Memory B cell (primary cell): ENCODE measurements around the gene FAHD1.

Source experiments
- ATAC-seq: fragments of 150-1000 bp; cut with Tn5 transposase; 2 replicates; pipeline ENCODE4 v1.10.0; 2021; ENCODE audit warnings: low read depth, mild to moderate bottlenecking, moderate library complexity
- DNase-seq, 2 donors: peaks; one replicate each; pipeline ENCODE4 v3.0.0; 2022; ENCODE audit warnings: low spot score in 2 of 2
- H3K27ac Mint-ChIP-seq: one replicate; pipeline ENCODE4 v1.8.0; 2022; ENCODE audit warnings: mild to moderate bottlenecking, moderate library complexity, mixed read lengths
- H3K27me3 Mint-ChIP-seq: one replicate; pipeline ENCODE4 v1.8.0; 2022; ENCODE audit warnings: mixed read lengths
- H3K36me3 Mint-ChIP-seq: one replicate; pipeline ENCODE4 v1.8.0; 2022; ENCODE audit warnings: mild to moderate bottlenecking, mixed read lengths
- H3K4me1 Mint-ChIP-seq: one replicate; pipeline ENCODE4 v1.8.0; 2022; ENCODE audit warnings: mixed read lengths
- H3K4me3 Mint-ChIP-seq: one replicate; pipeline ENCODE4 v1.8.0; 2022; ENCODE audit warnings: mild to moderate bottlenecking, moderate library complexity, mixed read lengths
- H3K9me3 Mint-ChIP-seq: one replicate; pipeline ENCODE4 v1.8.0; 2022; ENCODE audit warnings: mixed read lengths

Gene FAHD1

DNA sequence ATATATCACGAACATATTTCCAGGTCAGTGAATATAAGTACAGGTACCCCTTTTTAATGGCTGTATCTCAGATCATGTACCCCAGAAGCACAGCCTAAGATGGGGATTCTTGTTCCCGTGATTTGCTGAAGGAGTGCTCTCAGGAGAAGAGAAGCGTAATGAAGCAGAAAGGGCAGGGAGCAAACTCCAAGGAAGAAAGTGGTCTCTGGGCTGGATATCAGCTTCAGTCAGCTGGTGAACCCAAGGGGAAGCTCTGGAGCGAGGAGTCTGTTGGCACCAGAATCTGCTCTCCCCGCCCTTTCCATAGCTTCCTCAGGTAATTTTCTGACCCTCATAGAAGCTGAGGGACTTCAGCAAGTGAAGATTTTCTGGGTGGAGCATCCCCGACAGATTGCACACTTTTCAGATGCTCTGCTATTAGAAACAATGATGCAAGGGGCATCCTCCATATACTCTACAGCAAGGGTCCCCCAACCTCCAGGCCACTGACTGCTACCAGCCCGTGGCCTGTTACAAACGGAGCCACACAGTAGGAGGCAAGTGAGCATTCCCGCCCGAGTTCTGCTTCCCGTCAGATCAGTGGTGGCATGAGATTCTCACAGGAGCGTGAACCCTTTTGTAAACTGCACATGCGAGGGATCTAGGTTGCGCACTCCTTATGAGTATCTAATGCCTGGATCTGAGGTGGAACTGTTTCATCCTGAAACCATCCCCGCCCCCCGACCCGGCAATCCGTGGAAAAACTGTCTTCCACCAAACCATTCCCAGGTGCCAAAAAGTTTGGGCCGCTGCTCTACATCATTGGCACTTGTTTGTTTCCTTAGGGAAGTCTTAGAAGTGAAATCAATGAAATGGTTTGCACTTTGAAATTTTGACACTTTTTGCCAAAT lies 4.4 kb downstream of the FAHD1 start:
- Mint-ChIP-seq H3K27ac (no peak overlapping the region), H3K9me3 (no peaks in the 10 kb centered on the region), H3K4me1 (peaks cover 18% of the 10 kb centered on the region), H3K27me3 (no peaks in the 10 kb centered on the region), H3K4me3 (no peak overlapping the region), H3K36me3 (no peaks in the 10 kb centered on the region)
- ATAC-seq, result no peak
- DNase-seq, result no peak

DNA sequence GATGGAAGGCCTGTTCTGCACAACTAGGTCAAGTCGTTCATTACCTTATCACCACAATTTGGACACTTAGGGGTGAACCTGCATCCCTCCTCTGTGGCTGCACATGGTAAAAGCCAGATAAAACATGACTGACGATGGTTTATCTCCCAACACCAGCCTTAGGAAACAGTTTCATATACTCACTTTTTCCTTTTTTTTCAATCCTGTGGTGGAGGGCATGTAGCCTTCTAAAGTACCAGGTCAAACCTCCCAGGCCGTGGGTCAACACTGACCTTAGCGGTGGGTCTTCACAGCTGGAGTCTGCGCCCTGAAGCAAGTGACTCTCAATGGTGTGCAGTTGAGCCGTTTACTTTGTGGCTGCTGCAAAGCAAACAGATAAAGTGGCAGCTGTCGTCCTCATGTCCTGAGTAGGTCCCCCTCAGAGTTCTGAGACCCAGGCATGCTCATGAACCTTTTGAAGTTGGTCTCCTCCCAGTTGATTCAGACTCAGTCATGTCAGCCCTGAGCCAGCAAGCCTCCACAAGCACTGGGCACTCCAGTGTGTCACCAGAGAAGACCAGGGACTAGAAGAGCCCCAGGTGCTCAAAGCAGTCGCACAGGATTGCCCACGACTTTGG lies 5.9 kb downstream of the FAHD1 start:
- peaks cover 11% of the 10 kb centered on the region for H3K4me1 Mint-ChIP-seq
- H3K27ac Mint-ChIP-seq, result no peak overlapping the region
- DNase-seq, result no peak
- no peaks in the 10 kb centered on the region for H3K9me3 Mint-ChIP-seq
- H3K36me3 Mint-ChIP-seq, result no peaks in the 10 kb centered on the region
- no peak for ATAC-seq
- no peak overlapping the region for H3K4me3 Mint-ChIP-seq
- no peaks in the 10 kb centered on the region for H3K27me3 Mint-ChIP-seq

DNA sequence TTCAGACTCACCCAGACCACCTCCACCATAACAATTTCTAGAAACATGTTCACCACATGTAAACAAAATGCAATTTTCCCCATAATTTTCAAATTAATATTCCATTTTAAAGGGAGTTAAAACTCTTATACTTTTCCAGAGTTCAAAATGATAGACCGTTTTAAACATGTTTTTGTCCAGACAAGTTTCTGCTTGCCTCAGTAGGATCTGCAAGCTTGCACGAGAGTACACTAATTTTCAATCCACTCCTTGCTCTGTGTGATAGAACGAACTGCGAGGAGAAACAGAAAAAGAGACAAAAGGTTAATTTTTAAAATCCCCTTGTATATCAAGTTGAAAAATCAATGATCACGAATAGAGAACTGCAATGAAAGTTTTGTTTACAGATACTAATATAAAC lies 7.1 kb downstream of the FAHD1 start:
- no peaks in the 10 kb centered on the region for H3K9me3 Mint-ChIP-seq
- H3K36me3 Mint-ChIP-seq, result no peaks in the 10 kb centered on the region
- no peak for ATAC-seq
- no peak overlapping the region for H3K4me3 Mint-ChIP-seq
- H3K27me3 Mint-ChIP-seq, result no peaks in the 10 kb centered on the region
- H3K27ac Mint-ChIP-seq, result no peak overlapping the region
- peaks cover 8% of the 10 kb centered on the region for H3K4me1 Mint-ChIP-seq
- DNase-seq, result no peak

DNA sequence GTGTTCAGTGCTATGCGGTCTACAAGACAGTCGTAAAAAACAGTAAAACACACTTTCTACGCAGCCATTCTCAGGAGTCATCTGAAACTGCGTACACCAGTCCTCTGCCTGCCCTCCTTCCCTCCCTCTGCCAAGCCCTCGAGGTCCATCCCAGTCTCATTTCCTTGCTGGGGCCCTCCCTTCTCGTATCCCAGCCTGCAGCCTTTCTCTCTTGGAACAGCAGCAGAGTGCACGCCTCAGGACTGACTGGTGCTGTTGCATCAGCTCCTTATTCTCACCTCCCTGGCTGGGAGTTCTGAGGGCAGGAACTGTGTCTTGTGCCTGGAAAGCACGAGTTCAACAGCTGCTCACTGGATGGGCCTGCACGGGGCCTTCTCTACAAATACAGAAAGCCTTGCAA lies 12.5 kb downstream of the FAHD1 start:
- ATAC-seq, result no peak
- Mint-ChIP-seq H3K36me3 (no peaks in the 10 kb centered on the region), H3K4me3 (no peak overlapping the region), H3K9me3 (no peaks in the 10 kb centered on the region), H3K4me1 (no peaks in the 10 kb centered on the region), H3K27me3 (no peaks in the 10 kb centered on the region), H3K27ac (no peak overlapping the region)
- no peak for DNase-seq

DNA sequence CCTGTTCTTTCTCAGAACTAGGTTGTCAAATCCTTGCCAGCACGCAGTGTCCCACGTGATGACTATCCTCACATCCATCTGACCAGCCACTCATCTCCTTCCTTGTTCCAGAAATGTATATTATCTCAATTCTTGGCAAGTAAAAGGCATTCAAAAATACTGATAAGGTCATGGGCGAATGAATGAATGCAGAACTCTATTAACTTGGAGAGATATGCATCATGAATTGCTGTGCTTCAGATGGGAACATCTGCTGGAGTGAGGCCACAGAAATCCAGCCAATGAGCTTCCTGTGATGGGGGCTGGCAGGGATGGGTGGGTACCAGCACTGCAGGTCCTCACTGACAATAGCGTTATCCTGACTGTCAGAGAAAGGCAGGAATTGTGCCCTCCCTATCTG lies 19.0 kb downstream of the FAHD1 start:
- H3K27me3 Mint-ChIP-seq, result peaks cover 4% of the 10 kb centered on the region
- H3K4me3 Mint-ChIP-seq, result no peak overlapping the region
- no peak overlapping the region for H3K27ac Mint-ChIP-seq
- no peaks in the 10 kb centered on the region for H3K9me3 Mint-ChIP-seq
- H3K4me1 Mint-ChIP-seq, result no peaks in the 10 kb centered on the region
- H3K36me3 Mint-ChIP-seq, result no peaks in the 10 kb centered on the region
- ATAC-seq (no peak), DNase-seq (no peak)

DNA sequence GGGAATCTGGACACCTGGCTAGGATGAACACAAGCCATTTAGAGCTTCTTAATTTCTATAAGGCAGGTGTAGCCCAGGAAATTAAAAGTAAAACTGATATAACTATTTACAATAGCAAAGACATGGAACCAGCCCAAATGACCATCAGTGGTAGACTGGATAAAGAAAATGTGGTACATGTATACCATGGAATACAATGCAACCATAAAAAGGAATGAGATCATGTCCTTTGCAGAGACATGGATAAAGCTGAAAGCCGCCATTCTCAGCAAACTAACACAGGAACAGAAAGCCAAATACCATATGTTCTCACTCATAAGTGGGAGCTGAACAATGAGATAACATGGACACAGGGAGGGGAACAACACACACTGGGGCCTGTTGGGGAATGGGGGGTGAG lies 19.4 kb downstream of the FAHD1 start:
- Mint-ChIP-seq H3K9me3 (no peaks in the 10 kb centered on the region), H3K4me3 (no peak overlapping the region), H3K36me3 (no peaks in the 10 kb centered on the region), H3K4me1 (no peaks in the 10 kb centered on the region), H3K27me3 (peaks cover 8% of the 10 kb centered on the region), H3K27ac (no peak overlapping the region)
- DNase-seq (no peak), ATAC-seq (no peak)

DNA sequence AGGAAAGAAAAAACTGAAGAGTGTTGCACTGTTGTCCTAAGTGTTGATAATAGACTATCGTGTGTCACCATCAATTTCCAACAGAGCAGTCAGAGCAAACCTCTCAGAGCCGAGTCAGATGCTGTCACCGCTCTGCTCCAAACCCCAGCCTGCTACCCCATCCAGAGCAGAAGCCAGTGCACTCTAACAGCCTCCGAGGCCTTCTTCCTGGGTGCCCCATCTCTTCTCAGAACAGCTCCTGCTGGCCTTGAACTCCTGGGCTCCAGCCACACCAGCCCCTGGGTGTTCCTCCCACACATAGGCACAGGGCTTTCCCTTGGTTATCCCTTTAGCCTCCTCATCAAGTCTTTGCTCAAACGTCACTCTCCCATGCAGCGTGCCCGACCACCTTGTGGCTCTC lies 24.0 kb downstream of the FAHD1 start:
- Mint-ChIP-seq H3K27ac (no peak overlapping the region), H3K27me3 (peaks cover 10% of the 10 kb centered on the region), H3K9me3 (no peaks in the 10 kb centered on the region), H3K36me3 (no peaks in the 10 kb centered on the region), H3K4me1 (no peaks in the 10 kb centered on the region), H3K4me3 (no peak overlapping the region)
- ATAC-seq, result no peak
- DNase-seq, result no peak

DNA sequence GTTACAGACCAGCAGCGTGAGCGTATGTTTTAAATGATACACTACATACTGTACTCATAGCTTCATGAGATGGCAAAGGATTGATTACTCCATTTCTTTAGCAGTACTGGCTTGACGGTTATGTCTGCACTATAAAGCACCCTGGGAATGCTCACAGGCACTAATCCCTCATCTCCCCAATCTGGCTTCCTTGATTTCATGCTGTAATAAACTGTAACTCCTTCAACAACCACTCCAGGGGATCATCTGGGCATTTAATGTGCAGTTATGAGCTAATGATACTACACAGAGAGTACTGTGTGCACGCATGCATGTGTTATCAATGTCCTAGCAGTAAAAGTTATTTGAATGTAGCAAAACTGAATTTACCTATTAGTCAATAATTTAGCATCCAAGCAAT lies 24.8 kb downstream of the FAHD1 start:
- H3K9me3 Mint-ChIP-seq, result no peaks in the 10 kb centered on the region
- H3K36me3 Mint-ChIP-seq, result no peaks in the 10 kb centered on the region
- no peak for ATAC-seq
- DNase-seq, result no peak
- no peak overlapping the region for H3K4me3 Mint-ChIP-seq
- no peak overlapping the region for H3K27ac Mint-ChIP-seq
- peaks cover 10% of the 10 kb centered on the region for H3K27me3 Mint-ChIP-seq
- no peaks in the 10 kb centered on the region for H3K4me1 Mint-ChIP-seq

DNA sequence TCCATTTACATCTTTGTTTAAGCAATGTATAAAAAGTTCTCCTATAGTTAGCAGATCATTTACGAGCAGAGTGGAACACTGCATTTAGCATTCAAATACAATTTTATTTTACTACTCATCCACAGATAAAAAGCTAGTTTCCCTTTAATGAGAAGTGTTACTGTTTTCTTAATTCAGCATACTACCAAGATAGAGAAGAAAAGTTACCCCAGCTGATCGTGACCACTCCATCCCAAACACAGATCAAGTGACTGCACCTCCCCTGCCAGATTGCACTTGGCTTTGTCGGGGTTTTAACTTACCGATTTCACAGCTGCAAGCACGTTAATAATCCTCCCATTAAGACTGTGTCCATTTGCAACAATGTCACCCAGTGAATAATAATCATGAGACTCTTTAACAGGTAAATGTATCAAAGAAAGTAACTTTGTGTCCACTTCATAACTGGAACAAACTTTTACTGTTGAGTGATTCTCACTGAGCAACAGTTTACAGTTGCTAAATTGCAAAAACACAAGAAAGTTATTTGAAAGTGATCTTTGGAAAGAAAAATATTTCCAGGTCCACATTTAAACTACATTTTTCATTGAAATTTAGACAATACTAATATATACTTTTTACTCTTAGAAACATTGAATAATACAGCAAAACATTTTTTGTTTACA lies 30.6 kb downstream of the FAHD1 start:
- Mint-ChIP-seq H3K9me3 (no peaks in the 10 kb centered on the region), H3K27me3 (peaks cover 29% of the 10 kb centered on the region), H3K4me1 (no peaks in the 10 kb centered on the region), H3K4me3 (no peak overlapping the region), H3K36me3 (no peaks in the 10 kb centered on the region), H3K27ac (no peak overlapping the region)
- ATAC-seq (no peak), DNase-seq (no peak)

DNA sequence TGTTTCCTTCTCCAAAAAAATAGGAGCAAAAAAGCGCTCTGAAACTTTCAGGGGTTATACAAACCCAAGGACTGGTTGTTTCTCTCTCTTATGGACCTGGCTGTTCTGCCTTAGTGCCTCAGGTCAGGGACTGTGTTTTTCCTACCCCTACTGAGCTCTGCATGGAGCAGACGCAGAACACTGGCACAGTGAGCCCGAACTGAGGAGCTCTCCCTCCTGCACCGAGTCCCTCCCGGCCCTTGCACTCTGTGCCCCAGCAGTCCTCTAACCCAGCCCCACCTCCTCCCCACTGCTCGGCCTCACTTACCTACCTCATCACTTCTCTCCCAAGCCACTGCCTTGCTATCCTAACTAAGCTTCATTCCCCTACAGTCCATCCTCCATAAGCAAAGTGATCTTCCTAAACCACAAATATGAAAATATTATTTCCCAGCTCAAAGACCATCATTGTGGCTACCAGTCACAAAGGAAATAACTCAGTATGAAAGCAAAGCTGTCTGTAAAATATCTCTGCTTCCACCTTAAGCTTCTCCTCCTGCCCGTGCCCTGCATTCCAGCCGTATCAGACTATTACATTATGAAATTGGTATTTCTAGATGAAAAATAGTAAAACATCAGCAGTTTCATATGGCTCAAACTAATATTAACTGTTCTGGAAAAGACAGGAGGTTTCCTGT lies 31.3 kb downstream of the FAHD1 start:
- H3K4me3 Mint-ChIP-seq, result no peak overlapping the region
- H3K4me1 Mint-ChIP-seq, result no peaks in the 10 kb centered on the region
- H3K27ac Mint-ChIP-seq, result no peak overlapping the region
- ATAC-seq (no peak), DNase-seq (no peak)
- H3K9me3 Mint-ChIP-seq, result no peaks in the 10 kb centered on the region
- H3K27me3 Mint-ChIP-seq, result peaks cover 27% of the 10 kb centered on the region
- no peaks in the 10 kb centered on the region for H3K36me3 Mint-ChIP-seq

DNA sequence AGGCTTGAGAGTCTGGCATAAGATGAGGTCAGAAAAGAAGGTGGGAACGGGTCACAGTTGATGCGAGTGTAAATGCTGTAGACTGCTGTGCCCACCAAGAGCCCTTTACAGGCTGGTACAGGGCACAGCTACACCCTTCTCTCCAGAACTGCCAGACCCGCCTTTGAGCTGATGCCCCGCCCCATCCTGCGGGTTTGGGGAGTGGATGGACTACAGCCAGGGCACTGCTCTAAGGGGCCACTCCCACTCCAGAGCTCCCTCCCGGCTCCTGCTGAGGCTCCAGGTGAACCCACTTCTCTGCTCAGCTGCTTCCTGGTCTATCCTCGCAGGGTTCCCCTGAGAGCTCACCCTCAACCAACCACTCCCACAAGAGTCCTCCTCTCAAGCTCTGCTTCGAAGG lies 32.6 kb downstream of the FAHD1 start:
- Mint-ChIP-seq H3K27ac (no peak overlapping the region), H3K9me3 (no peaks in the 10 kb centered on the region), H3K4me1 (no peaks in the 10 kb centered on the region), H3K36me3 (no peaks in the 10 kb centered on the region), H3K27me3 (peaks cover 25% of the 10 kb centered on the region), H3K4me3 (no peak overlapping the region)
- DNase-seq (no peak), ATAC-seq (no peak)

DNA sequence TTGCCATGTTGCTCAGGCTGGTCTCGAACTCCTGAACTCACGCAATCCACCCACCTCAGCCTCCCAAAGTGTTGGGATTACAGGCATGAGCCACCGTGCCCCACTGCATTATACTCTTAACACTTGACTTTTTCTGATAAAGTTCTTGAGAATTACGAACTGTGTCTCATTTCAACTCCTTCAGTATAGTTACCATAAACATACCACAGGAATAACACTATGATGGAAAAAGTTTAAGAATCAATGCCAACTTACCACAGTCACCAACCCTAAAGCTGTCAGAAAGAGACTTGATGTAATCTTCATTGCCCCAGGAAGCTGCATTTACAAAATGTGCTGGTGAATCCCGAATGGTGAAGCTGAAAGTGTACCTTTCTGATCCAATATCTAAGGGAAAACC lies 34.7 kb downstream of the FAHD1 start:
- Mint-ChIP-seq H3K27me3 (peaks cover 25% of the 10 kb centered on the region), H3K4me1 (no peaks in the 10 kb centered on the region), H3K36me3 (no peaks in the 10 kb centered on the region), H3K9me3 (no peaks in the 10 kb centered on the region), H3K27ac (no peak overlapping the region), H3K4me3 (no peak overlapping the region)
- ATAC-seq (no peak), DNase-seq (no peak)

DNA sequence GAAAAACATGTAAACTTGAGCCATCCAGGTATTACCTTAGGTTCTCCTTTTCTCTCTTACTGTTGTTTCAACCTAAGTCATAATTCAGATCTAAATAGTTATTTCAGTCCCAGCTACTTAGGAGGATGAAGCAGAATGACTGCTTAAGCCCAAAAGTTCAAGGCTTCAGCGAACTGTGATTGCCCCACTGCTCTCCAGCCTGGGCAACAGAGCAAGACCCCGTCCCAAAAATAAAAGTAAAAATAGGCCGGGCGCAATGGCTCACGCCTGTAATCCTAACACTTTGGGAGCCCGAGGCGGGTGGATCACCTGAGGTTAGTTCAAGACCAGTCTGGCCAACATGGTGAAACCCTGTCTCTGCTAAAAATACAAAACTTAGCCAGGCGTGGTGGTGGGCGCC lies 35.4 kb downstream of the FAHD1 start:
- DNase-seq (no peak), ATAC-seq (no peak)
- no peaks in the 10 kb centered on the region for H3K4me1 Mint-ChIP-seq
- no peaks in the 10 kb centered on the region for H3K9me3 Mint-ChIP-seq
- peaks cover 21% of the 10 kb centered on the region for H3K27me3 Mint-ChIP-seq
- no peak overlapping the region for H3K27ac Mint-ChIP-seq
- H3K36me3 Mint-ChIP-seq, result no peaks in the 10 kb centered on the region
- H3K4me3 Mint-ChIP-seq, result no peak overlapping the region
